HCEC 1CT (cell line): ENCODE results near the gene FEZ2.
A peak's percentile ranks its signal among the peaks of the same experiment; 100 is the strongest.

ENCODE experiments used
- DNase-seq: peaks from one replicate; pipeline ENCODE4 v3.0.0-alpha.2; 2017

FEZ2 gene

GRCh38 chr2:36560726-36561125, 37.2 kb downstream of the FEZ2 start:
- no peak for DNase-seq

- DNase-seq = no peak
Observed at GRCh38 chr2:36559221-36559942, 38.6 kb downstream of the FEZ2 start.

DNA sequence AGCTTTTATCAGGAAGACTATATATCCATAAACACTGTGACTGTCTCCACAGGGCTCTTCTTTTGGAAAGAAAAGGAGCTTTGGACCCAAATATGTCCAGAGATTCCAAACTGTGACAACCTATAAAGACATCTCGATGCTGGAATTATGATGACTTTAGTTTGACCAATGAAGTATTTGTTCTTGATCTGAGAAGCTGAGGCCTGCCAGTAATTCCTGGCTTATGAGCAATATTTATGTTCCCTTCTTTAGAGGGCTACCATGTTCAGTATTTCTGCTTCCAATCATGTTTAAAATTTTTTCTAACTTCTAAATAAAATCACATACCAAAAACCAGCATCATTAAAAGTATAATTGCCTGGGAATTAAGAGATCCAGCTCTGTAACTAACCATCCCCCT, 41.1 kb downstream of the FEZ2 start:
- peak; percentile 79 for DNase-seq

DNA sequence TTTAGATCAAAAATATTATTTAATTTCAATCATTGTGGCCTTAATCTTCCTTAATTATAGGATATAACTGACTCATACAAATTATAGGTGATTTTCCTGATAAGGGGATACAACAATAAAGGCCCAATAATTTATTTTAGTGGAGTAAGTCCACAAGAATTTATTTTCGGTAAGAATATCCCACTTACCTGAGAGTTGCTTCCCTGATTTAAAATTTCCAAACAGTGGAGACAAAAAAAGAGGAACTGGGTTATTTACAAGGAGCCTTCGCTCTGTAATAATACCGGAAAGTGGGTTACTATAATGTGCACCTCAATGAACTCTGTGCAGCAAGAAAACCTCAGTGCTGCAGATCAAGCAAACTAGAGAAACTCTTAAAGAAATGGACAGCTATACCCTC, 42.2 kb downstream of the FEZ2 start:
- no peak for DNase-seq

GRCh38 chr2:36554531-36554930, 43.4 kb downstream of the FEZ2 start:
- DNase-seq = no peak

GRCh38 chr2:36553683-36554082, 44.3 kb downstream of the FEZ2 start:
- no peak for DNase-seq

DNA sequence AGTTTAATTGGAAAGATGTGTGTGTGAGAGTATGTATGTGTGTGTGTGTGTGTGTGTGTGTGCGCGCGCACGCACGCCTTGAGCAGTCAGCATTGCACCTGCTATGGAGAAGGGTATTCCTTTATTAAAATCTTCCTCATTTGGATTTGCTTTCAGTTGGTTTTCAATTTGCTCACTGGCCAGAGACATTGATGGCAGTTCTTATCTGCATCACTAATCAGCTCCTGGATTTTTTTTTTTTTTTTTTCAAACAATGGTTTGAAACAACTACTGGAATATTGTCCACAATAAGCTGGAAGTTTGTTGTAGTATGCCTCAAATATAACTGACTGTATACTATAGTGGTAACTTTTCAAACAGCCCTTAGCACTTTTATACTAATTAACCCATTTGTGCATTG, 48.0 kb downstream of the FEZ2 start:
- DNase-seq = no peak

DNA sequence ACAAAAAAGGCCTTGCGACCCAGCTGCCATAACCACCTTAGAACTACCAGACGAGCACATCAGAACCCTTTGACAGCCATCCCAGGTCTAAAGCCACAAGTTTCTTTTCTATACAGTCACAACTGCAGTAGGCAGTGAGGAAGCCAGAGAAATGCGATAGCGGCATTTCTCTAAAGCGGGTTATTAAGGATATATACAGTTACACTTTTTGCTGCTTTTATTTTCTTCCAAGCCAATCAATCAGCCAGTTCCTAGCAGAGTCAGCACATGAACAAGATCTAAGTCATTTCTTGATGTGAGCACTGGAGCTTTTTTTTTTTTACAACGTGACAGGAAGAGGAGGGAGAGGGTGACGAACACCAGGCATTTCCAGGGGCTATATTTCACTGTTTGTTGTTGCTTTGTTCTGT, 48.8 kb downstream of the FEZ2 start:
- DNase-seq = peak; percentile 52

DNA sequence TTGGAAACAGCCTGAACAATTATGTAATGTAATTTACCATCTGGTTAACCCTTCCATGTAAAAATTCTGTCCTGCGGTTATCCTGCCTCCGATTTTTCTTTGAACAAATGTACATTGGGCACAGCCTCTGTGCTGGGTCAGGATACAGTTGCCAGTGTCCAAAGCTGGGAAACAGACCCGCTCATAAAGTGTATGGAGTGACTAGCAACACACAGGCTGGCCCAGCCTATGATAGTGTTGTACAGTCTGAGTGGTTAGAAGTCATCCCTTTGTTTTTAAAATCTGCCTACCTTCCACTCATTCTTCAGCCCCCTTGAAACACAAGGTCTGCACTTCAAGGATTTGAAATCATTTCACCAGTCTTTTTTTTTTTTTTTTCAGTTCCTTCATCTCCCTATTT, 50.1 kb downstream of the FEZ2 start:
- DNase-seq = no peak

GRCh38 chr2:36545871-36546416, 52.0 kb downstream of the FEZ2 start:
- no peak for DNase-seq

GRCh38 chr2:36544638-36545338, 53.2 kb downstream of the FEZ2 start:
- peak; percentile 57 for DNase-seq

DNA sequence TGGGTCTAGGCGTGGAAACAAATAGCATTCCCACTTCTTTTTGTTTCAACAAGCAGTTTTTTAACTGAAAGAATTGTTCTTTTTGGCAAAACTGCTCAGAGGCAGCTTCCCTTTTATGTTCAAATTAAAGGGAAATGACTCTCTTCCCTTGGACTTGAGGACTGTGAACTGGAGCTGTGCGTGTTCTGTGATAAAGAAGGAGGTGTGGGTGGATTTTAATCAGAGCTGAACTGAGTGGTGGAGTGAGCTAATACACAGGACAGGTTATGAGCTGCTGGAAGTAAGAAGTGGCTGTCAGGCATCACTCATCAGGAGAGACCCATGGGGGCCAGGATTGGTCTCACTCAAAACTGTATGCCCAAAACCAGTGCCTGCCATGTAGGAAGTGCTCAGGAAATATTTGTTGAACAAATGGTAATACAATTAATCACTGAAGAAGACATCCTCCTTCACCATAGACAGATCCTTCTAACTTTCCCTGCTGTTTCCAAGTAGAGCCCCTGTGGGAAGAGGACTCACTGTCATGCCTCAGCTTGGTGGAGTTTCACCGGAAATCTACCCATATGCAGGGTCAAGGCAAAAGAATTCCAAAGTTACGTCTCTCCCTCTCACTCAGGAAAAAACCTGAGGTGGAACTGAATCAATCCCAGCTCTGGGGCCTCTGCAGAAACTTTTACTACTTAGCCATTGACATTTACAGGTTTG, 55.9 kb downstream of the FEZ2 start:
- DNase-seq = no peak

GRCh38 chr2:36540986-36541754, 56.8 kb downstream of the FEZ2 start:
- DNase-seq = no peak

- DNase-seq = peak; percentile 37
Observed at GRCh38 chr2:36539631-36540030, 58.3 kb downstream of the FEZ2 start.

- no peak for DNase-seq
Observed at GRCh38 chr2:36538335-36538734, 59.6 kb downstream of the FEZ2 start.

GRCh38 chr2:36536776-36537175, 61.2 kb downstream of the FEZ2 start:
- DNase-seq = no peak

GRCh38 chr2:36535099-36535498, 62.9 kb downstream of the FEZ2 start:
- no peak for DNase-seq

- DNase-seq = no peak
Observed at GRCh38 chr2:36534275-36534799, 63.6 kb downstream of the FEZ2 start.

DNA sequence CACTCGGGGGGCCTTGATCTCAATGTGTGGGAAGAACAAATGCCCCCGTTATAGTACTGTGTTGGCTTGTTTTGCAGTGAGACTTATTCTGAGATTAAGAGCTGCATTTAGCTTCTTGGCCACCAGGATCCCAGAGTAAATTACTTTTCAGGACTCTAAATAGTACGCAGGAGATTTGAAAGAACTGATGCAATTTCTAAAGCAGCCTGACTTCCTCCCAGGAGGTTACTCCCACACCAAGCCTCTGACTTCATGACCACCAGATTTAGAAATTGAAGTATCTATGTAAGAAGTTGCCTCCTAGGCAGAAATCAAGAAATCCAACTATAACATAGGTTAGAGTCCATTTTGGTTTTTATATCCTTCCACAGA, 67.0 kb downstream of the FEZ2 start:
- no peak for DNase-seq

- peak; percentile 36 for DNase-seq
Observed at GRCh38 chr2:36530178-36530982, 67.6 kb downstream of the FEZ2 start.

DNA sequence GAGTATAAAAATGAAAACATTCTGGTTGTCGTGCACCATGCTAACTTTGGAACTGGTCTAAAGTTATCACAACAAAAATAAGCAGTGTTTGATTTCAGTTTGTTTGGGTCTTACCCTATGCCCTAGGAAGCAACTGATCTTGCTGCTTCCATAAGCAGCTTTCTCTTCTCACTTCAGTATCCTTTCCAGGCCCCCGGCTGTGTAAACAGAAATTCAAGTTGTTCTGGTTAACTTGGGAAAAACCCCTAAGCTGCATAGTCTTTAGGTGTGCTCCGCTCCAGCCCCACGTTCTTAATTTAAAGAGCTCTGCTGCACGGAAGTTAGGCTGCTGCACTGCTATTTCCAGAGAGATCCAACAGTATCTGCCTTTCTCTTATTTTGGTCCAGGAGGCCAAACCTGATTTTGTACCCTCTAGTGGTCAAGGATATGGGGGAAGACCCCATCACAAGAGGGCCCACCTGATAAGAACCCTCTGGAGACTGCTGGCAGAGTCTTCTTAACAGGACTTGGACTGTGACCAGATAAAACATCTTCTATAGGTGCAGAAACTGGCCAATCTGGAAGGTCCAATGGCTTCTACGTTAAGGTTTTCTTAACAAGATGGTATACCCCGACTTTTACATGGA, 69.1 kb downstream of the FEZ2 start:
- DNase-seq = no peak
